OCI-LY1 (cell line): ENCODE data around the gene FFAR1.

Experiments used
- CTCF ChIP-seq: fragments of 200-600 bp; sonication (generic), shearing (Covaris generic); IDR thresholded peaks from 2 replicates; pipeline ENCODE4 v1.5.1; 2017; ENCODE audit warnings: mild to moderate bottlenecking, antibody characterized with exemption, low read length, moderate library complexity, mixed read lengths
- EZH2 ChIP-seq: fragments of 200-600 bp; sonication (generic), shearing (Covaris generic); IDR thresholded peaks from 2 replicates; pipeline ENCODE4 v1.8.0; 2017; ENCODE audit warnings: borderline replicate concordance, mixed run types, mild to moderate bottlenecking, antibody characterized with exemption, low read length, moderate library complexity, mixed read lengths

- TF ChIP-seq CTCF, result no peak
- no peak for TF ChIP-seq EZH2
Measured at GRCh38 chr19:35310331-35310730, 37.4 kb upstream of the FFAR1 start.
